ENCODE results near the gene CSTF2. TPM values are rescaled to one million over a fixed set of nuclear protein-coding genes. Genes with fewer than 3 reads are reported as not detected.
"Not testable (repeated sequence)": the region's sequence is repeated elsewhere in the genome, so short reads cannot be mapped to it uniquely, and the experiment has no call there.

CSTF2 gene
- 35.1 and 36.1 TPM in 2 replicates for total RNA-seq (2014; rRNA removed; shearing (Covaris generic); ENCODE audit: low replicate concordance)

- Histone ChIP-seq H3K9me3 (no peaks in the 10 kb centered on the region), H3K27me3 (no peaks in the 10 kb centered on the region), H3K36me3 (no peaks in the 10 kb centered on the region; the same call in 1 of the 2 replicates), H3K4me3 (peak within 1 kb of the TSS; percentile 77)
- peak; percentile 83 for DNase-seq
These were observed at the start of gene CSTF2 for GRCh38 chrX:100819837-100820666. CSTF2 (plus strand) TSS chrX:100820391; CDS start chrX:100820417, 26 bp downstream.

- not testable (repeated sequence) for H3K36me3 ChIP-seq, H3K4me3 ChIP-seq, H3K9me3 ChIP-seq, H3K27me3 ChIP-seq, DNase-seq
These were observed 23.8 kb upstream of the CSTF2 start for GRCh38 chrX:100796371-100796770.

GRCh38 chrX:100797359-100797758 lies 22.8 kb upstream of the CSTF2 start:
- no peak for DNase-seq
- Histone ChIP-seq H3K4me3 (no peak overlapping the region), H3K27me3 (no peaks in the 10 kb centered on the region)

GRCh38 chrX:100798484-100799214 lies 21.5 kb upstream of the CSTF2 start:
- Histone ChIP-seq H3K9me3 (no peaks in the 10 kb centered on the region), H3K36me3 (no peaks in the 10 kb centered on the region), H3K4me3 (no peak overlapping the region), H3K27me3 (no peaks in the 10 kb centered on the region)
- DNase-seq = no peak

More at GRCh38 chrX:100797359-100797758, 22.8 kb upstream of the CSTF2 start:
- Histone ChIP-seq H3K36me3 (no peaks in the 10 kb centered on the region), H3K9me3 (no peaks in the 10 kb centered on the region)

- Histone ChIP-seq H3K27me3 (no peaks in the 10 kb centered on the region), H3K9me3 (no peaks in the 10 kb centered on the region), H3K36me3 (no peaks in the 10 kb centered on the region), H3K4me3 (no peak overlapping the region)
- no peak for DNase-seq
These were observed 17.3 kb upstream of the CSTF2 start for GRCh38 chrX:100802843-100803242.

- H3K9me3 ChIP-seq = no peaks in the 10 kb centered on the region
These were observed 15.4 kb upstream of the CSTF2 start for GRCh38 chrX:100804780-100805179.

GRCh38 chrX:100808265-100808664 lies 11.9 kb upstream of the CSTF2 start:
- H3K9me3 ChIP-seq, H3K4me3 ChIP-seq: not testable (repeated sequence)

More at GRCh38 chrX:100804780-100805179, 15.4 kb upstream of the CSTF2 start:
- H3K4me3 ChIP-seq = no peak overlapping the region
- H3K36me3 ChIP-seq = no peaks in the 10 kb centered on the region
- no peaks in the 10 kb centered on the region for H3K27me3 ChIP-seq
- DNase-seq = no peak

GRCh38 chrX:100812216-100813158 lies 7.7 kb upstream of the CSTF2 start:
- Histone ChIP-seq H3K27me3 (no peaks in the 10 kb centered on the region), H3K4me3 (no peak overlapping the region), H3K9me3 (no peaks in the 10 kb centered on the region), H3K36me3 (no peaks in the 10 kb centered on the region)
- DNase-seq = no peak

More at GRCh38 chrX:100808265-100808664, 11.9 kb upstream of the CSTF2 start:
- H3K27me3 ChIP-seq, H3K36me3 ChIP-seq, DNase-seq: not testable (repeated sequence)

GRCh38 chrX:100817340-100817739 lies 2.9 kb upstream of the CSTF2 start:
- DNase-seq = no peak
- Histone ChIP-seq H3K9me3 (no peaks in the 10 kb centered on the region), H3K36me3 (no peaks in the 10 kb centered on the region; the same call in 1 of the 2 replicates), H3K27me3 (no peaks in the 10 kb centered on the region), H3K4me3 (no peak overlapping the region)

- H3K4me3 ChIP-seq = peak overlapping the region; percentile 77
- H3K9me3 ChIP-seq = no peaks in the 10 kb centered on the region
- H3K27me3 ChIP-seq = no peaks in the 10 kb centered on the region
- DNase-seq = no peak
- H3K36me3 ChIP-seq = no peaks in the 10 kb centered on the region; the same call in 1 of the 2 replicates
These were observed 706 bp upstream of the CSTF2 start for GRCh38 chrX:100819534-100819836.

- Histone ChIP-seq H3K9me3 (no peaks in the 10 kb centered on the region), H3K4me3 (no peak overlapping the region), H3K27me3 (no peaks in the 10 kb centered on the region), H3K36me3 (peaks cover 9% of the 10 kb centered on the region)
- DNase-seq = no peak
These were observed 9.5 kb downstream of the CSTF2 start for GRCh38 chrX:100829730-100830129.

- Histone ChIP-seq H3K9me3 (no peaks in the 10 kb centered on the region), H3K36me3 (peaks cover 9% of the 10 kb centered on the region), H3K27me3 (no peaks in the 10 kb centered on the region), H3K4me3 (no peak overlapping the region)
- no peak for DNase-seq
These were observed 10.0 kb downstream of the CSTF2 start for GRCh38 chrX:100830143-100830542.

- Histone ChIP-seq H3K9me3 (no peaks in the 10 kb centered on the region), H3K4me3 (no peak overlapping the region), H3K36me3 (peaks cover 9% of the 10 kb centered on the region), H3K27me3 (no peaks in the 10 kb centered on the region)
- no peak for DNase-seq
These were observed 10.4 kb downstream of the CSTF2 start for GRCh38 chrX:100830547-100830946.

- no peak for DNase-seq
- Histone ChIP-seq H3K9me3 (no peaks in the 10 kb centered on the region), H3K4me3 (no peak overlapping the region), H3K36me3 (peaks cover 9% of the 10 kb centered on the region), H3K27me3 (no peaks in the 10 kb centered on the region)
These were observed 11.2 kb downstream of the CSTF2 start for GRCh38 chrX:100831219-100831946.

- Histone ChIP-seq H3K4me3 (no peak overlapping the region), H3K36me3 (no peaks in the 10 kb centered on the region), H3K9me3 (no peaks in the 10 kb centered on the region), H3K27me3 (no peaks in the 10 kb centered on the region)
- no peak for DNase-seq
These were observed 30.1 kb downstream of the CSTF2 start for GRCh38 chrX:100850317-100850716.

GRCh38 chrX:100852810-100853209 lies 32.6 kb downstream of the CSTF2 start:
- Histone ChIP-seq H3K36me3 (no peaks in the 10 kb centered on the region), H3K27me3 (no peaks in the 10 kb centered on the region), H3K4me3 (no peak overlapping the region), H3K9me3 (no peaks in the 10 kb centered on the region)
- no peak for DNase-seq
